ENCODE data around the gene CLIC4. TPM values are rescaled to one million over a fixed set of nuclear protein-coding genes. Genes with fewer than 3 reads are reported as not detected.

Gene CLIC4
- total RNA-seq, 1 donor from 2014 or later = 353 TPM

DNA sequence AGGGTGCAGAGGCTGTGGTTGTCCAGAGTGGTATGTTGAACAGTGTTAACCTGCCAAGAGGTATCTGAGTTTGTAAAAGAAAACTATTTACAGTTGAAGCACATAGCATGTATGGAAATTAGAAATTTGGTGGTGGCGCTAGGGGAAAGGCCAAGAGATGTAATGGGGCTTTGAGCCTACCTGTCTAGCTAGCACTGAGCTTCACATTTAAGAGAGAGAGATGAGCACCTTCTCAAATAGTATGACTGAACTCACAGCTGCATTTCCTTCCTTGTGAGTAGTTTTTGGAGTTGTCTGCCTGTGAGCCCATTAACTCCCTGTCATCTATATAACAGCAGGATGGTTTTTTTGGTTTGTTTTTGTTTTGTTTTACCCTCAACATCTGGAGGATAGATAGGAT lies 4.0 kb downstream of the CLIC4 start:
- peaks cover 28% of the 10 kb centered on the region for H3K4me1 ChIP-seq (ENCODE audit: insufficient read depth, low read length)
- no peaks in the 10 kb centered on the region for H3K27me3 Mint-ChIP-seq (ENCODE audit: low read depth, unreplicated experiment)
- H3K27ac ChIP-seq (ENCODE audit: low read depth, low read length) = no peak overlapping the region
- peaks cover 13% of the 10 kb centered on the region for H3K36me3 Mint-ChIP-seq (ENCODE audit: low read depth, unreplicated experiment)
- peak overlapping the region; percentile 95 for H3K4me3 Mint-ChIP-seq (ENCODE audit: unreplicated experiment)
- no peak overlapping the region for H3K9ac ChIP-seq (ENCODE audit: low read length)
- peaks cover 82% of the 10 kb centered on the region for H4K20me1 ChIP-seq (ENCODE audit: insufficient read depth, low read length)
- H3K9me3 ChIP-seq (ENCODE audit: insufficient read depth, low read depth, low read length) = no peaks in the 10 kb centered on the region
- H3K4me1 Mint-ChIP-seq (ENCODE audit: low read depth, unreplicated experiment) = peaks cover 40% of the 10 kb centered on the region
- H3K27ac Mint-ChIP-seq (ENCODE audit: unreplicated experiment) = peak overlapping the region; percentile 23
- no peak for DNase-seq (ENCODE audit: low read depth)
- no peaks in the 10 kb centered on the region for H3K36me3 ChIP-seq (ENCODE audit: insufficient read depth, low read length)
- no peak overlapping the region for H2AFZ ChIP-seq (ENCODE audit: low read depth, low read length)
- peaks cover 90% of the 10 kb centered on the region for H3K79me2 ChIP-seq (ENCODE audit: insufficient read depth, low read length)
- TF ChIP-seq, protein P1, sequence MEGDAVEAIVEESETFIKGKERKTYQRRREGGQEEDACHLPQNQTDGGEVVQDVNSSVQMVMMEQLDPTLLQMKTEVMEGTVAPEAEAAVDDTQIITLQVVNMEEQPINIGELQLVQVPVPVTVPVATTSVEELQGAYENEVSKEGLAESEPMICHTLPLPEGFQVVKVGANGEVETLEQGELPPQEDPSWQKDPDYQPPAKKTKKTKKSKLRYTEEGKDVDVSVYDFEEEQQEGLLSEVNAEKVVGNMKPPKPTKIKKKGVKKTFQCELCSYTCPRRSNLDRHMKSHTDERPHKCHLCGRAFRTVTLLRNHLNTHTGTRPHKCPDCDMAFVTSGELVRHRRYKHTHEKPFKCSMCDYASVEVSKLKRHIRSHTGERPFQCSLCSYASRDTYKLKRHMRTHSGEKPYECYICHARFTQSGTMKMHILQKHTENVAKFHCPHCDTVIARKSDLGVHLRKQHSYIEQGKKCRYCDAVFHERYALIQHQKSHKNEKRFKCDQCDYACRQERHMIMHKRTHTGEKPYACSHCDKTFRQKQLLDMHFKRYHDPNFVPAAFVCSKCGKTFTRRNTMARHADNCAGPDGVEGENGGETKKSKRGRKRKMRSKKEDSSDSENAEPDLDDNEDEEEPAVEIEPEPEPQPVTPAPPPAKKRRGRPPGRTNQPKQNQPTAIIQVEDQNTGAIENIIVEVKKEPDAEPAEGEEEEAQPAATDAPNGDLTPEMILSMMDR (IDR thresholded peaks at IDR 0.05; ENCODE audit: insufficient read depth, low read depth, low read length) = no peak
- TF ChIP-seq EZH2 (IDR thresholded peaks at IDR 0.05; ENCODE audit: insufficient read depth, low read length) = no peak
- no peak overlapping the region for H3K4me3 ChIP-seq (ENCODE audit: insufficient read depth, low read depth, low read length)
- peaks cover 2% of the 10 kb centered on the region for H3K9me3 Mint-ChIP-seq (ENCODE audit: unreplicated experiment)
- H3K27me3 ChIP-seq (ENCODE audit: insufficient read depth, low read length) = no peaks in the 10 kb centered on the region
- no peak for FAIRE-seq
- peak overlapping the region; percentile 89 for H3K4me2 ChIP-seq (ENCODE audit: low read length)

DNA sequence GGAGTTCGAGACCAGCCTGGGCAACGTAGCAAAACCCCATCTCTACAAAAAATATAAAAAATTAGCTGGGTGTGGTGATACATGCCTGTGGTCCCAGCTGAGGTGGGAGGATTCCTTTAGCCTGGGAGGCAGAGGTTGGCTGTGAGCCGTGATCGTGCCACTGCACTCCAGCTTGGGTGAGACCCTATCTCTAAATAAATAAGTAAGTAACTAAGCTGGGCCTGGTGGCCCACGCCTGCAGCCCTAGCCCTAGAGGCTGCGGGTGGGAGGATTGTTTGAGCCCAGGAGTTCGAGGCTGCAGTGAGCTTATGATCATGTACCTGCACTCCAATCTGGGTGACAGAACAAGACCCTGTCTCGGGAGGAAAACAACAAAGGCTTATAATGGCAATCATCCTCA lies 4.6 kb downstream of the CLIC4 start:
- Histone ChIP-seq H3K27ac (ENCODE audit: low read depth, low read length) (no peak overlapping the region), H2AFZ (ENCODE audit: low read depth, low read length) (no peak overlapping the region), H4K20me1 (ENCODE audit: insufficient read depth, low read length) (peaks cover 88% of the 10 kb centered on the region), H3K4me2 (ENCODE audit: low read length) (peak overlapping the region; percentile 19), H3K79me2 (ENCODE audit: insufficient read depth, low read length) (peaks cover 97% of the 10 kb centered on the region), H3K9ac (ENCODE audit: low read length) (no peak overlapping the region), H3K36me3 (ENCODE audit: insufficient read depth, low read length) (no peaks in the 10 kb centered on the region), H3K4me1 (ENCODE audit: insufficient read depth, low read length) (peaks cover 31% of the 10 kb centered on the region), H3K27me3 (ENCODE audit: insufficient read depth, low read length) (no peaks in the 10 kb centered on the region), H3K4me3 (ENCODE audit: insufficient read depth, low read depth, low read length) (no peak overlapping the region), H3K9me3 (ENCODE audit: insufficient read depth, low read depth, low read length) (no peaks in the 10 kb centered on the region)
- TF ChIP-seq, protein P1 (IDR thresholded peaks at IDR 0.05; ENCODE audit: insufficient read depth, low read depth, low read length) = no peak
- no peak for TF ChIP-seq EZH2 (IDR thresholded peaks at IDR 0.05; ENCODE audit: insufficient read depth, low read length)
- DNase-seq (ENCODE audit: low read depth) (no peak), FAIRE-seq (no peak)
- Mint-ChIP-seq H3K4me1 (ENCODE audit: low read depth, unreplicated experiment) (peaks cover 44% of the 10 kb centered on the region), H3K36me3 (ENCODE audit: low read depth, unreplicated experiment) (peaks cover 13% of the 10 kb centered on the region), H3K27me3 (ENCODE audit: low read depth, unreplicated experiment) (no peaks in the 10 kb centered on the region), H3K4me3 (ENCODE audit: unreplicated experiment) (peak overlapping the region; percentile 95), H3K27ac (ENCODE audit: unreplicated experiment) (no peak overlapping the region), H3K9me3 (ENCODE audit: unreplicated experiment) (peaks cover 2% of the 10 kb centered on the region)

DNA sequence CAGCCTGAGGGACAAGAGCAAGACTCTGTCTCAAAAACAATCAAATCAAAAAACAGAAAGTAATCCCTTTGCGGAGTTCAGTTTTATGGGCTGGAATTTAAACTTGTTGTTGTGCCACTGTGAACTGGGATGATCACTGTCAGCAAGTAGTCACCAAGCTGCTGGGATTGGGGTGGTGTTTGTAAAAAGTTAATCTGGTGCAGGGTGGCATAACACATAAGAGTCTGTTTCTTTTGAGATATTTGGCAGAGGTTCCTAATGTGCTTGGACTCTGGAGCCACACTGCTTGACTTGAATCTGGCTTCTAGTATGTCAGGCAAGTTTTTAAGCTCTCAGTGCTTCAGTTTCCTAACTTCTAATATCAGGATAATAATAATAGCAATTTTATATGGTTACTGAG lies 6.6 kb downstream of the CLIC4 start:
- Mint-ChIP-seq H3K4me1 (ENCODE audit: low read depth, unreplicated experiment) (peaks cover 46% of the 10 kb centered on the region), H3K27ac (ENCODE audit: unreplicated experiment) (peak overlapping the region; percentile 7), H3K4me3 (ENCODE audit: unreplicated experiment) (no peak overlapping the region), H3K27me3 (ENCODE audit: low read depth, unreplicated experiment) (no peaks in the 10 kb centered on the region), H3K36me3 (ENCODE audit: low read depth, unreplicated experiment) (peaks cover 10% of the 10 kb centered on the region), H3K9me3 (ENCODE audit: unreplicated experiment) (peaks cover 2% of the 10 kb centered on the region)
- H4K20me1 ChIP-seq (ENCODE audit: insufficient read depth, low read length) = peaks cover 84% of the 10 kb centered on the region
- H3K27me3 ChIP-seq (ENCODE audit: insufficient read depth, low read length) = no peaks in the 10 kb centered on the region
- peaks cover 98% of the 10 kb centered on the region for H3K79me2 ChIP-seq (ENCODE audit: insufficient read depth, low read length)
- no peak overlapping the region for H3K27ac ChIP-seq (ENCODE audit: low read depth, low read length)
- no peak overlapping the region for H2AFZ ChIP-seq (ENCODE audit: low read depth, low read length)
- peaks cover 31% of the 10 kb centered on the region for H3K4me1 ChIP-seq (ENCODE audit: insufficient read depth, low read length)
- H3K4me3 ChIP-seq (ENCODE audit: insufficient read depth, low read depth, low read length) = no peak overlapping the region
- no peak for FAIRE-seq
- H3K9ac ChIP-seq (ENCODE audit: low read length) = no peak overlapping the region
- no peak for DNase-seq (ENCODE audit: low read depth)
- no peak for TF ChIP-seq EZH2 (IDR thresholded peaks at IDR 0.05; ENCODE audit: insufficient read depth, low read length)
- TF ChIP-seq, protein P1 (IDR thresholded peaks at IDR 0.05; ENCODE audit: insufficient read depth, low read depth, low read length) = no peak
- H3K36me3 ChIP-seq (ENCODE audit: insufficient read depth, low read length) = no peaks in the 10 kb centered on the region
- H3K9me3 ChIP-seq (ENCODE audit: insufficient read depth, low read depth, low read length) = no peaks in the 10 kb centered on the region
- peak overlapping the region; percentile 64 for H3K4me2 ChIP-seq (ENCODE audit: low read length)

Data from astrocyte (in vitro differentiated cells and primary cell).